HL-60/S4 (cell line): ENCODE data around the gene URM1.

Experiments used
- in situ Hi-C: fragments of 300-500 bp; cut with MboI; formaldehyde crosslinking; loops from 2 replicates; pipeline ENCODE4 v1.14.3; 2022; ENCODE audit warnings: low sequenced_read_pairs

The URM1 gene

GRCh38 chr9:128344931-128345605 lies 26.1 kb upstream of the URM1 start:
- in situ Hi-C loops: no loop called here

- in situ Hi-C loops: no loop called here
Observed at GRCh38 chr9:128349125-128349524, 22.0 kb upstream of the URM1 start.

DNA sequence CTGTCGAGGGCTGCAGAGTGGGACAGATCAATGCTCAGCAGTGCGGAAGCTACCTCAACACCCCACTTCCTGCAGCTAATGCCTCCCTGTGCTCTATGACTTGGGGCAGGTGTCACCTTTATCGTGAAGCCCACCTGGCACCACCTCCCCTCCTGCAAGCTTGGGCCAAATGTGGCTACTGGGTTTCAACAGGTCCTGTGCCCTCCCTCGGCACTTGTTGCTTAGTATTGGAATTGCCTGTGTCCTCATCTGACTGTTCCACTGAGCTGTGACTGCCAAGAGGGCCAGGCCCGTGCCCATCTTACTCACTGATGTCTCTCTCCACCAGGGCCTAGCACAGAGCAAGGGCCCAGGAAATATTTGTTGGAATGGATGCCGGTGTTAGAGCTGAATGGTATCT lies 21.4 kb upstream of the URM1 start:
- in situ Hi-C loops: no loop called here

GRCh38 chr9:128355451-128355850 lies 15.7 kb upstream of the URM1 start:
- in situ Hi-C loops: no loop called here

- in situ Hi-C loops: no loop called here
Observed at GRCh38 chr9:128358090-128358489, 13.1 kb upstream of the URM1 start.

GRCh38 chr9:128358861-128359260 lies 12.3 kb upstream of the URM1 start:
- in situ Hi-C loops: no loop called here

DNA sequence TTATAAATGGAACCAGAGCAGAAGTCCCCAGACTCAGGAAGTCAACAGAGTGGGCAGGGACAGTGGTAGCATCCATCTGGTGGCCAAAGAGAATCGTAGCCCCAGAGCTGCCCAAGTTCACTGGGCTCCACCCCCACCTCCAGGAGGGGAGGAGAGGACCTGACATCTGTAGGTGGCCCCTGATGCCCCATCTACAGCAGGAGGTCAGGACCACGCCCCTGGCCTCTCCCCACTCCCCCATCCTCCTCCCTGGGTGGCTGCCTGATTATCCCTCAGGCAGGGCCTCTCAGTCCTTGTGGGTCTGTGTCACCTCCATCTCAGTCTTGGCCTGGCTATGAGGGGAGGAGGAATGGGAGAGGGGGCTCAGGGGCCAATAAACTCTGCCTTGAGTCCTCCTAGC lies 10.3 kb upstream of the URM1 start:
- in situ Hi-C loops: no loop called here

DNA sequence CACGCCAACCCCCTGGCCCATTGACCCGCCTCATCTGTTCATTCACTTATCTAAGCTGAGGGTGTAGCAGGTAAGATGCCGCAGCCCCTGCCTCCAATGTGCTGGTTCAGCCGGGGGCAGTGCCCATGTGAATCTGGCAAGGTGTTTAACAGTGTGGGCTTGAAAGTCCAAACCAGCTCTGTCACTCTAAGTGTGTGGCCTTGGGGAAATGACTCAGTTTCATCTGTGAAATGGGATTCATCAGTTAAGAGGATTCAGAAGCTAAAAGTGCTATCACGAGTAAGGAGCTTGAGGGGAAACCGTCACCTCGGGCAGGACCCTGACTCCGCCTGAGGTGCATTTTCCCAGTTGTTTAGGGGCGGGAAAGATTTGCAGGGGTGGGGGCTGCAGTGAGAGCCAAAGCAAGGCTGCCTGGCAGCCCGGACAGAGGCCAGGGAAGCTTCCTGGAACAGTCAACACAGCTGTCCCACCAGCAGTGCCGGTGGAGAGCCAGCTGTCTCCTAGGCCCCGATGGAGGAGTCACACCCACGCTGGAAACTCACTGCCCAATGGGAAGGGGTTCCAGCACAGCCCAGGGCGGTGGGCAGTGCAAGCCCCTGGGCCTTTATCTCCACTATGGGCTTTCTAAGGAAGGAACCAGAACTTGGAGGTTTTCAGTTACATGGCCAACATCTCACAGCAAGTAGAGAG lies 9.7 kb upstream of the URM1 start:
- in situ Hi-C loops: no loop called here

DNA sequence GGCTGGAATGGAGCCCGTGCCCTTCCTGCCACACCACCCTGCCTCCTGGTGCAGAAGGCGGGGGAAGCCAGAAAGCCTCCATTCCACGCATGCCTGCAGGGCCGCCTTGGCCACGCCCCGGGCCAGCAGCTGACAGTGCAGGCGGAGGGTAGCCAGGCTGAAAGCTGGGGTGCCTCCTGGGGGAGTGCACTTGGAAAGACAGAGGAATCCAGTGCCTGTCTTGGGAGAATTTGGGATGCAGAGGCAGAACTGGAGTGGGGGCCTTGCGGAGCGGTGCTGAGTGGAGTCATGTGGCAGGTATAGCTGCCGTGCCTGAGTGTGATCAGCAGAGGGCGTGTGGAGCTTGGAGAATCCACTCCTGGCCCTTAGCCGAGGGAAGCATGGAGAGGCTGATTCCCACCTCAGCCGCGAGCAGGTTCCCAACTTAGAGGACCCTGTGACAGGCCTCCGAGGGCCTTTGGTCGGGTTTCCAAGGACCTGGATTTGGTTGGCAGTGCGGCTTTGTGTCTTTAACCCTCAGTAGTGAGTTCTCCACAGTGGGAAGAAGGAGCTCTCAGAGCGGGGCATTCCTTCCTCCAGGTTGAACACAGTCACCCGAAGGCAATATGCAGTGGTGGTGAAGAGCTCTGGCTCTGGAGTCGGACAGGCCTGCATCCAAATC lies 9.1 kb upstream of the URM1 start:
- in situ Hi-C loops: no loop called here

DNA sequence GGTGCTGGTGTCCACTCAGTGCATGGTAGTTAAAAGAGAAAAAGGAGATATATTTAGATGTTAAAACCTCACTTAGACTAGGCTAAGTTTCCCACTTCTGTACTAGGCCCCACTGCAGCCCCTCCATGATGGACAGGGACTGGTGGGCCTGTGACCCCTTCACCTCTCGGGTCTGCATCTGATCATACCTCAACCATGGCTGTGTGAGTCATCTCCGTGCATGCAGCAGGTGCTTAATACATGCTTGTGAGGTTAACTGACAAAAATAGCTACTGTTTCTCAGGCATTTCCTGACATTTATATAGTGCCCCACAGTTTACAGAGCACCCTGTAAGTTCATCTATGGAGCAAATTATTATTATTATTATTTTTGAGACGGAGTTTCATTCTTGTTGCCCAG lies 8.4 kb upstream of the URM1 start:
- in situ Hi-C loops: no loop called here

DNA sequence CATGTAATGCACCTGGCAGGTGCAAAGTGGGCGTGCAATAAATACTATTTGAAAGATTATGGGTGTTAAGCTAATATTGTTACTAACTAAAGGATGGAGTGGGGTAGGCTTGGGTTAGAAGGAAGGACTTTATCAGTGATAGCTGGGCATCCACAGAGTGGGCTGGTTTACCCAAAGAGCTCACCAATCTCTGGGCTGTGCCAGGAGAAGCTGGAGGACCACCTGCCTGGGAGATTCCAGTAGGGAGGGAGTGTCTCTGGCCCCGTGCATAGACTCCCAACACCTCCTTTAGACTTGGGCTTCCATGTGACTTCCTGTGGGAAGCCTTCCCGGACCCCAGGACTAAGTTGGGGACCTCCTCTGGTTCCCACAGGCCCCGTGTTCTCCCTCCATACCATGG lies 5.6 kb upstream of the URM1 start:
- in situ Hi-C loops: no loop called here

DNA sequence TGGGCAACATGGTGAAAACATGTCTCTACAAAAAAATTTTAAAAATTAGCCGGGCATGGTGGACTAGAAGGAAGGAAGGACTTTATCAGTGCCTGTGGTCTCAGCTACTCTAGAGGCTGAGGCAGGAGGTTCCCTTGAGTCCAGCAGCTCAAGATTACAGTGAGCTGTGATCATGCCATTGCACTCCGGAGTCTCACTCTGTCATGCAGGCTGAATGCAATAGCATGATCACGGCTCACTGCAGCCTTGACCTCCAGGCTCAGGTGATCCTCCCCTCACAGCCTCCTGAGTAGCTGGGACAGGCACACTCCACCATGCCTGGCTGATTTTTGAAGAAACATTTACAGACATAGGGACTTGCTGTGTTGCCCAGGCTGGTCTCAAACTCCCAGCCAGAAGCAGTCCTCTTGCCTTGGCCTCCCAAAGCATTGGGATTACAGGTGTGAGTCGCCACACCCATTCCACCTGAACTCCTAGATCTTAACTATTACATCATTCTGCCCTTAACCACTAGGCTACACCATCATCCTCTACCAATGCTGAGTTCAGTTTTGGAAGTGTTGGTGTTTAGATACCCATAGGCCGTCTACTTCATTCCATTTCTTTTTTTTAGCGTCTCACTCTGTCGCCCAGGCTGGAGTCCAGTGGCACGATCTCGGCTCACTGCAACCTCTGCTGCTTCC lies 2.0 kb upstream of the URM1 start:
- in situ Hi-C loops: no loop called here

GRCh38 chr9:128370367-128370751 lies 815 bp upstream of the URM1 start:
- in situ Hi-C loops: no loop called here

- in situ Hi-C loops: no loop called here
Observed at GRCh38 chr9:128371630-128372117, 500 bp downstream of the URM1 start.

GRCh38 chr9:128372188-128372641 lies 1.0 kb downstream of the URM1 start:
- in situ Hi-C loops: no loop called here

DNA sequence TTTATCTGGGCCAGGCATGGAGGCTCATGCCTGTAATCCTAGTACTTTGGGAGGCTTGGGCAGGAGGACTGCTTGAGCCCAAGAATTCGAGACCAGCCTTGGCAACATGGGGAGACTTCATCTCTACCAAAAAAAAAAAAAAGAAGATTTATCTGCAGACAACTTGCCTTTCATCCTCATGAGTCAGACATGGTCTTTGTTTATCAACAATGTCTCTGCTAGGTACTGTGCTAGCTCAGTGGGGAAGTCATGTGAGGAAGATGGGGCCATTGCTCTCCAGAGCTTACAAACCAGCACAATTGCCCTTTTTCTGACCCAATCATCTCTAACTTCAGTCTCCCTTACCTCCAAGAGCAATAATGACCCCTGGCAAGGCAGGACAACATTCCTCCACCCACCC lies 1.6 kb downstream of the URM1 start:
- in situ Hi-C loops: no loop called here

DNA sequence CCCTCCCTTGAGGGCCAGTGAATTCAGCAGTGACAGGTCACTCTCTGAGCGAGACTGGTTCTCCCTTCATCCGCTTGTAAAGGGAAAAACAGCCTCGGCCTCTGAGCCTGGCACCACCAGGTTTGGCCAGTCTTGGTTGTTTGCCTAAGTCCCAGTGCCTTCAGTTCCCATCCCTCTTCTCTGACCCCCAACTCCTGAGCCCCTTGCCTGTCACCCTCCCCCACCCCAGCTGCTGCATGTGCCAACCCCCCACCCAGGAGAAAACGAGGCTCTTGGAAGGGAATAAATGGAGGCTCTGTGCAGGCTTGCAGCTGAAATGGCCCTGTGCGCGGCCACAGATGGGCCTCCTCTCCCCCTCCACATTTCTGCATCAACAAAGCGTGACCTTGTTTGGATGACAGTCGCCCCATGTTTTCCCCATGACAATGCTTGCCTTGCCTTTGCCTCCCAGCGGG lies 3.1 kb downstream of the URM1 start:
- in situ Hi-C loops: no loop called here

GRCh38 chr9:128375865-128376264 lies 4.7 kb downstream of the URM1 start:
- in situ Hi-C loops: no loop called here

DNA sequence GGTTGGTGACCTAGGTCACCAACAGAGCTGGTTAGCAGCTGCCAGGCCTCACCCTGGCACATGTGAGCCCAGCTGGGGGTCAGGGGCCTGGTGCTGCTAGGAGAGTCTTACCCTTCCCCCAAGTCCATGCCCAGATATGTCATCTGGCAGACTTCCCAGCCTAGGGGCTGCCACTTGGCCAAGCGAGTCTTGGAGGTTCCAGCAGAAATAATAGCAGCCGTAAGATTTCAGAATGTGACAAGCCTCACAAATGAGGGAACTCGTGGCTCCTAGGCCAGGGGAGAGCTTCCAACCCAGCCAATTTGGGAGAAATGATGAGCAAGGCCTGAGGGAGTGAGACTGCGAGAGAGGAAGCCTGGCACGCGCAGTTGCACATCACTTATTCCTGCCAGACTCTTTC lies 11.1 kb downstream of the URM1 start:
- in situ Hi-C loops: loop anchor here (10.0 kb wide), 1 partner anchor 63 kb away; no protein-coding TSS in a partner anchor

GRCh38 chr9:128383007-128383753 lies 12.0 kb downstream of the URM1 start:
- in situ Hi-C loops: loop anchor here (10.0 kb wide), 1 partner anchor 62 kb away; no protein-coding TSS in a partner anchor
